Stimulated activated CD4-positive, alpha-beta T cell treated with anti-CD3 and anti-CD28 coated beads, Interleukin-1b, Interleukin-23, amount 100 ng/mL, for 48 hours (primary cell): ENCODE measurements around the gene PTPRU.
A peak's percentile ranks its signal among the peaks of the same experiment; 100 is the strongest.
"Not testable (repeated sequence)": the region's sequence is repeated elsewhere in the genome, so short reads cannot be mapped to it uniquely, and the experiment has no call there.

Source experiments
- DNase-seq: peaks from one replicate; pipeline ENCODE4 v3.0.0-alpha.2; 2020

The PTPRU gene

GRCh38 chr1:29235955-29236711, at the start of gene PTPRU:
TSS of gene PTPRU (plus strand) at chr1:29236522. CDS start at chr1:29236645, 123 bp downstream.
- peak; percentile 78 for DNase-seq

- DNase-seq: no peak
Observed at GRCh38 chr1:29186707-29187106, 49.6 kb upstream of the PTPRU start.

- DNase-seq: no peak
Observed at GRCh38 chr1:29190718-29191117, 45.6 kb upstream of the PTPRU start.

- no peak for DNase-seq
Observed at GRCh38 chr1:29193879-29194455, 42.4 kb upstream of the PTPRU start.

- no peak for DNase-seq
Observed at GRCh38 chr1:29195881-29196291, 40.4 kb upstream of the PTPRU start.

GRCh38 chr1:29196863-29197589, 39.3 kb upstream of the PTPRU start:
- DNase-seq: no peak

GRCh38 chr1:29197590-29197924, 38.8 kb upstream of the PTPRU start:
- DNase-seq: peak; percentile 33

GRCh38 chr1:29197993-29198392, 38.3 kb upstream of the PTPRU start:
- no peak for DNase-seq

- DNase-seq: no peak
Observed at GRCh38 chr1:29200906-29201594, 35.3 kb upstream of the PTPRU start.

- no peak for DNase-seq
Observed at GRCh38 chr1:29201595-29202051, 34.7 kb upstream of the PTPRU start.

- no peak for DNase-seq
Observed at GRCh38 chr1:29202053-29202452, 34.3 kb upstream of the PTPRU start.

GRCh38 chr1:29202584-29203340, 33.6 kb upstream of the PTPRU start:
- DNase-seq: peak; percentile 89

GRCh38 chr1:29208442-29208841, 27.9 kb upstream of the PTPRU start:
- DNase-seq: no peak

- no peak for DNase-seq
Observed at GRCh38 chr1:29209173-29209572, 27.1 kb upstream of the PTPRU start.

GRCh38 chr1:29210278-29211085, 25.8 kb upstream of the PTPRU start:
- no peak for DNase-seq

- no peak for DNase-seq
Observed at GRCh38 chr1:29211086-29212030, 25.0 kb upstream of the PTPRU start.

- no peak for DNase-seq
Observed at GRCh38 chr1:29213055-29213454, 23.3 kb upstream of the PTPRU start.

- DNase-seq: no peak
Observed at GRCh38 chr1:29217633-29218032, 18.7 kb upstream of the PTPRU start.

GRCh38 chr1:29218223-29218622, 18.1 kb upstream of the PTPRU start:
- DNase-seq: no peak

GRCh38 chr1:29221296-29221695, 15.0 kb upstream of the PTPRU start:
- DNase-seq: no peak

- not testable (repeated sequence) for DNase-seq
Observed at GRCh38 chr1:29222260-29222659, 14.1 kb upstream of the PTPRU start.
